ENCODE data around the gene FGGY.

The FGGY gene

GRCh38 chr1:59720326-59721115, 423.6 kb downstream of the FGGY start:
- no peak for DNase-seq (ENCODE audit: extremely low read depth, insufficient read length)
- Histone ChIP-seq H3K36me3 (ENCODE audit: control insufficient read depth, insufficient read depth, low read length) (no peaks in the 10 kb centered on the region), H3K4me3 (replicated peaks; ENCODE audit: low read depth, low read length) (no peak overlapping the region)

GRCh38 chr1:59730302-59730701, 433.4 kb downstream of the FGGY start:
- DNase-seq (ENCODE audit: extremely low read depth, insufficient read length): no peak
- TF ChIP-seq CTCF (IDR thresholded peaks at IDR 0.05; ENCODE audit: insufficient read depth, low read length, poor library complexity, severe bottlenecking): no peak
- no peak overlapping the region for H3K4me3 ChIP-seq (replicated peaks; ENCODE audit: low read depth, low read length)
- H3K27me3 ChIP-seq (replicated peaks; ENCODE audit: control insufficient read depth, insufficient read depth, low read length): no peaks in the 10 kb centered on the region
- no peaks in the 10 kb centered on the region for H3K36me3 ChIP-seq (ENCODE audit: control insufficient read depth, insufficient read depth, low read length)

More at GRCh38 chr1:59720326-59721115, 423.6 kb downstream of the FGGY start:
- no peak for TF ChIP-seq CTCF (IDR thresholded peaks at IDR 0.05; ENCODE audit: insufficient read depth, low read length, poor library complexity, severe bottlenecking)
- no peaks in the 10 kb centered on the region for H3K27me3 ChIP-seq (replicated peaks; ENCODE audit: control insufficient read depth, insufficient read depth, low read length)

GRCh38 chr1:59730759-59731478, 434.0 kb downstream of the FGGY start:
- DNase-seq (ENCODE audit: extremely low read depth, insufficient read length): no peak
- Histone ChIP-seq H3K36me3 (ENCODE audit: control insufficient read depth, insufficient read depth, low read length) (no peaks in the 10 kb centered on the region), H3K27me3 (replicated peaks; ENCODE audit: control insufficient read depth, insufficient read depth, low read length) (no peaks in the 10 kb centered on the region), H3K4me3 (replicated peaks; ENCODE audit: low read depth, low read length) (no peak overlapping the region)
- no peak for TF ChIP-seq CTCF (IDR thresholded peaks at IDR 0.05; ENCODE audit: insufficient read depth, low read length, poor library complexity, severe bottlenecking)

GRCh38 chr1:59731591-59731990, 434.7 kb downstream of the FGGY start:
- H3K4me3 ChIP-seq (replicated peaks; ENCODE audit: low read depth, low read length): no peak overlapping the region
- no peaks in the 10 kb centered on the region for H3K27me3 ChIP-seq (replicated peaks; ENCODE audit: control insufficient read depth, insufficient read depth, low read length)
- no peak for DNase-seq (ENCODE audit: extremely low read depth, insufficient read length)
- no peak for TF ChIP-seq CTCF (IDR thresholded peaks at IDR 0.05; ENCODE audit: insufficient read depth, low read length, poor library complexity, severe bottlenecking)
- H3K36me3 ChIP-seq (ENCODE audit: control insufficient read depth, insufficient read depth, low read length): no peaks in the 10 kb centered on the region

GRCh38 chr1:59732214-59732955, 435.5 kb downstream of the FGGY start:
- TF ChIP-seq CTCF (IDR thresholded peaks at IDR 0.05; ENCODE audit: insufficient read depth, low read length, poor library complexity, severe bottlenecking): no peak
- Histone ChIP-seq H3K36me3 (ENCODE audit: control insufficient read depth, insufficient read depth, low read length) (no peaks in the 10 kb centered on the region), H3K27me3 (replicated peaks; ENCODE audit: control insufficient read depth, insufficient read depth, low read length) (no peaks in the 10 kb centered on the region), H3K4me3 (replicated peaks; ENCODE audit: low read depth, low read length) (no peak overlapping the region)
- no peak for DNase-seq (ENCODE audit: extremely low read depth, insufficient read length)

Measured in GM06990 (cell line).